ENCODE results near the gene CIAO2B. TPM values are rescaled to one million over a fixed set of nuclear protein-coding genes. Genes with fewer than 3 reads are reported as not detected.

The CIAO2B gene
- total and polyA plus RNA-seq, 2 experiments from 2014 or later = 92.4 to 181 TPM

GRCh38 chr16:66931665-66932064 lies 2.5 kb downstream of the CIAO2B start:
- no peak for TF ChIP-seq ZNF462 (CRISPR knock-in tag; IDR thresholded peaks at IDR 0.05)
- no peak for TF ChIP-seq ZNF114 (CRISPR knock-in tag; IDR thresholded peaks at IDR 0.05)
- TF ChIP-seq CTCF (conservative IDR thresholded peaks at IDR 0.05; ENCODE audit: low read depth in 2 of 2) = no peak
- TF ChIP-seq, protein P1, sequence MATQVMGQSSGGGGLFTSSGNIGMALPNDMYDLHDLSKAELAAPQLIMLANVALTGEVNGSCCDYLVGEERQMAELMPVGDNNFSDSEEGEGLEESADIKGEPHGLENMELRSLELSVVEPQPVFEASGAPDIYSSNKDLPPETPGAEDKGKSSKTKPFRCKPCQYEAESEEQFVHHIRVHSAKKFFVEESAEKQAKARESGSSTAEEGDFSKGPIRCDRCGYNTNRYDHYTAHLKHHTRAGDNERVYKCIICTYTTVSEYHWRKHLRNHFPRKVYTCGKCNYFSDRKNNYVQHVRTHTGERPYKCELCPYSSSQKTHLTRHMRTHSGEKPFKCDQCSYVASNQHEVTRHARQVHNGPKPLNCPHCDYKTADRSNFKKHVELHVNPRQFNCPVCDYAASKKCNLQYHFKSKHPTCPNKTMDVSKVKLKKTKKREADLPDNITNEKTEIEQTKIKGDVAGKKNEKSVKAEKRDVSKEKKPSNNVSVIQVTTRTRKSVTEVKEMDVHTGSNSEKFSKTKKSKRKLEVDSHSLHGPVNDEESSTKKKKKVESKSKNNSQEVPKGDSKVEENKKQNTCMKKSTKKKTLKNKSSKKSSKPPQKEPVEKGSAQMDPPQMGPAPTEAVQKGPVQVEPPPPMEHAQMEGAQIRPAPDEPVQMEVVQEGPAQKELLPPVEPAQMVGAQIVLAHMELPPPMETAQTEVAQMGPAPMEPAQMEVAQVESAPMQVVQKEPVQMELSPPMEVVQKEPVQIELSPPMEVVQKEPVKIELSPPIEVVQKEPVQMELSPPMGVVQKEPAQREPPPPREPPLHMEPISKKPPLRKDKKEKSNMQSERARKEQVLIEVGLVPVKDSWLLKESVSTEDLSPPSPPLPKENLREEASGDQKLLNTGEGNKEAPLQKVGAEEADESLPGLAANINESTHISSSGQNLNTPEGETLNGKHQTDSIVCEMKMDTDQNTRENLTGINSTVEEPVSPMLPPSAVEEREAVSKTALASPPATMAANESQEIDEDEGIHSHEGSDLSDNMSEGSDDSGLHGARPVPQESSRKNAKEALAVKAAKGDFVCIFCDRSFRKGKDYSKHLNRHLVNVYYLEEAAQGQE (IDR thresholded peaks at IDR 0.05; ENCODE audit: unreplicated experiment) = no peak
- no peak for TF ChIP-seq NANOG (IDR thresholded peaks at IDR 0.05; ENCODE audit: borderline replicate concordance)
- TF ChIP-seq CREB1 (CRISPR knock-in tag; IDR thresholded peaks at IDR 0.05; ENCODE audit: low read depth) = no peak
- no peak for TF ChIP-seq JUNB (IDR thresholded peaks at IDR 0.05; ENCODE audit: unreplicated experiment)
- no peak for TF ChIP-seq ZNF331 (CRISPR knock-in tag; IDR thresholded peaks at IDR 0.05; ENCODE audit: low read depth)
- TF ChIP-seq, protein P2, sequence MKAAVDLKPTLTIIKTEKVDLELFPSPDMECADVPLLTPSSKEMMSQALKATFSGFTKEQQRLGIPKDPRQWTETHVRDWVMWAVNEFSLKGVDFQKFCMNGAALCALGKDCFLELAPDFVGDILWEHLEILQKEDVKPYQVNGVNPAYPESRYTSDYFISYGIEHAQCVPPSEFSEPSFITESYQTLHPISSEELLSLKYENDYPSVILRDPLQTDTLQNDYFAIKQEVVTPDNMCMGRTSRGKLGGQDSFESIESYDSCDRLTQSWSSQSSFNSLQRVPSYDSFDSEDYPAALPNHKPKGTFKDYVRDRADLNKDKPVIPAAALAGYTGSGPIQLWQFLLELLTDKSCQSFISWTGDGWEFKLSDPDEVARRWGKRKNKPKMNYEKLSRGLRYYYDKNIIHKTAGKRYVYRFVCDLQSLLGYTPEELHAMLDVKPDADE (IDR thresholded peaks at IDR 0.05) = no peak
- Histone ChIP-seq H3K9me2 (ENCODE audit: insufficient read depth) (no peaks in the 10 kb centered on the region), H2AFZ (no peak overlapping the region), H3K27ac (ENCODE audit: low read depth) (no peak overlapping the region), H3K4me1 (ENCODE audit: insufficient read depth) (peaks cover 8% of the 10 kb centered on the region), H3F3A (replicated peaks; ENCODE audit: low read depth) (0 out of 2 replicates have a peak, but pooled peaks cover 6% of the 10 kb centered on the region), H4K20me1 (replicated peaks; ENCODE audit: insufficient read depth) (peaks cover 3% of the 10 kb centered on the region), H3K4me2 (no peak overlapping the region), H3K4me3 (no peak overlapping the region), H3K79me2 (replicated peaks; ENCODE audit: insufficient read depth) (peaks cover 3% of the 10 kb centered on the region; the same call in 1 of the 2 replicates), H3K36me3 (ENCODE audit: insufficient read depth) (no peaks in the 10 kb centered on the region), H3K27me3 (ENCODE audit: insufficient read depth) (peaks cover 38% of the 10 kb centered on the region)
- DNase-seq (ENCODE audit: low spot score) (no peak), ATAC-seq (no peak)
- Mint-ChIP-seq H3K27me3 (ENCODE audit: insufficient read depth, low read depth, poor library complexity) (peaks cover 45% of the 10 kb centered on the region), H3K4me3 (no peak overlapping the region), H3K4me1 (peaks cover 20% of the 10 kb centered on the region), H3K9me3 (no peaks in the 10 kb centered on the region), H3K27ac (no peak overlapping the region), H3K36me3 (ENCODE audit: low read depth) (peaks cover 5% of the 10 kb centered on the region; the same call in 1 of the 3 replicates)

All from GM23338 (cell line).